ENCODE results near the gene CENPL. TPM values are rescaled to one million over a fixed set of nuclear protein-coding genes. Genes with fewer than 3 reads are reported as not detected.

Gene CENPL
- total RNA-seq (3.7 TPM), polyA plus RNA-seq (ENCODE audit: insufficient read depth, low read depth, low replicate concordance) (0.71 TPM)
- long read RNA-seq, donor 1, partial matches to known transcripts, result 0 of 3 reads
- long read RNA-seq, donor 1, other reads (novel, unspliced or antisense), result 0 of 3 reads
- long read RNA-seq, donor 2, partial matches to known transcripts, result 0 of 1 reads
- long read RNA-seq, donor 2, other reads (novel, unspliced or antisense), result 0 of 1 reads
- long read RNA-seq, donor 3, partial matches to known transcripts, result 0 of 1 reads
- long read RNA-seq, donor 3, other reads (novel, unspliced or antisense), result 0 of 1 reads
- long read RNA-seq, donor 4, partial matches to known transcripts, result 5 of 6 reads
- long read RNA-seq, donor 4, other reads (novel, unspliced or antisense), result 0 of 6 reads
- long read RNA-seq, donor 5, result 0 reads
- long read RNA-seq, donor 6, partial matches to known transcripts, result 0 of 2 reads
- long read RNA-seq, donor 6, other reads (novel, unspliced or antisense), result 0 of 2 reads
- long read RNA-seq, donor 7, partial matches to known transcripts, result 0 of 2 reads
- long read RNA-seq, donor 7, other reads (novel, unspliced or antisense), result 1 of 2 reads
- long read RNA-seq, donor 8, partial matches to known transcripts, result 0 of 1 reads
- long read RNA-seq, donor 8, other reads (novel, unspliced or antisense), result 0 of 1 reads
- long read RNA-seq, donor 9, result 0 reads
- long read RNA-seq, donor 10, partial matches to known transcripts, result 0 of 2 reads
- long read RNA-seq, donor 10, other reads (novel, unspliced or antisense), result 0 of 2 reads

DNA sequence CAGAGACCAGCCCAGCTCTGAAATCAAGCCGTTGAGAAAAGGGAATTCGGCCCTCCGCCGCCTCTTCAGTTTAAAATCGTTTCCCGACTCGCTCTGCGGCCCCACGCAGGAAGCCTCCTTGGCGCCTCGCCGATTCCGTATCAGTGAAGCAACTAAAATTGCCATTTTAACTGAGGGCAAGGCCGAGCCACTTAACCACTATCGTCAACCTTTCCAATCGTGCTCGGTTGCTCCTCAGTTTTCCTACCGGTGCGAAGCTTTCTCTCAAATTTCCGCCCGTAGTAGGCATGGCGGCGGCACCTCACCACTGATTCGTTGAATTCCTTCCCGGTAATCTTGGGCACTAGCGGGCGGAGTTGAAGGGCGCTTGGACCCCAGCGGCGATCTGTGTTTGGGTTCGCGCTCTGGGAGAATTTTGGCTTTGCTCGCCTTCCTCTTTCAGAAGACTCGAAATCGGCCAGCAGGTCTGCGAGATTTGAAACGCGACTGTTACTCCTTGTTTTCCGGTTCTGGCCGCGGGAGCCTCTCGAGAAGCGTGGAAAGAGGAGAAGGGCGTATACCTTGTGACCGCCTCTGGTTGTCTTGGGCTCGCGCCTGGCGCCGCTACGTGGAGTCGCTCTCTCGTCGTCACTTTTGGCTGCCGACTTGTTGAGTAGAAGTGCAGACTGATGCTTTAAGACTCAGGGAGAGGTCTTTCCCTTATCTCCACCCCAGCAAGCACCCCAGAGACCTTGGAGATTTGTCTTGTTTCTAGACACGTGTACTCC lies at the start of gene CENPL, which contains the start of gene DARS2:
Gene CENPL, minus strand, starts transcription at position 569 of the 767 bp plus-strand sequence. CDS start 13,584 bp downstream, outside the sequence.
Gene DARS2, plus strand, starts transcription at position 359 of the 767 bp plus-strand sequence. CDS start 557 bp downstream, outside the sequence.
- Histone ChIP-seq H3K9ac (ENCODE audit: low read length in 3 of 3) (peak within 1 kb of the TSS; percentile 83 to 95 (median 93)), H3K4me1 (ENCODE audit: control insufficient read depth in 2 of 3, insufficient read depth in 2 of 3, low read depth in 1 of 3, low read length in 3 of 3) (peaks cover 6 to 7% (median 6%) of the 10 kb centered on the region in 3 donors), H3K27me3 (ENCODE audit: control insufficient read depth, insufficient read depth, low read length) (no peaks in the 10 kb centered on the region), H3K27ac (ENCODE audit: low read depth in 2 of 2, low read length in 2 of 2) (peak within 1 kb of the TSS; percentile 81 to 91), H3K4me3 (ENCODE audit: low read length in 3 of 3) (peak within 1 kb of the TSS; percentile 94 to 98 (median 98)), H3K36me3 (ENCODE audit: control insufficient read depth in 2 of 3, insufficient read depth in 3 of 3, low read length in 3 of 3) (no peaks in the 10 kb centered on the region), H3K9me3 (ENCODE audit: control insufficient read depth in 2 of 3, insufficient read depth in 1 of 3, low read length in 3 of 3) (no peaks in the 10 kb centered on the region)
- no peak for TF ChIP-seq CTCF (IDR thresholded peaks at IDR 0.05; ENCODE audit: borderline replicate concordance, extremely low read depth, insufficient read depth)
- FAIRE-seq, result peak; percentile 84
- intact Hi-C loops (cut with DNase I), result no loop called here
- DNase-seq, result peak; percentile 95 to 99 (median 98)

DNA sequence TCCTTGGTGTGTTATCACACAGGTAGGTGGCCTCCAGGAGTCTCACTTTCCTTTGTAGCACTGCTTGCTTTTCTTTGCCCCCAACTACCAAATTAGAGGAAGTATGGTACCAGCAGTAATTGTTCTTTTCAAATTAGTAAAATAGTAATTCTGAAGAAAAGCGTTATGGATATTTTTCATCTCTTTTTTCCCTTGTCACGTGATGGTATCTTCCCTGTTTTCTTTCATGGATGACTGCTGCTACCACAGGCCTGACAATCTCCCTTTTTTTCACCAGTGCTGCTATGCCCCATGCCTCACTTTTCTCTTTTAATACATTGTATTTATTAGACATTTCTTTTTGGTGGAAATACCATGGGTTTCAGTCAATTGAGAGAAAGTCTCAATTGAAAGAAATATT lies 46.8 kb upstream of the CENPL start:
- Histone ChIP-seq H3K9ac (ENCODE audit: low read length in 3 of 3) (no peak overlapping the region), H3K4me1 (ENCODE audit: control insufficient read depth in 2 of 3, insufficient read depth in 2 of 3, low read depth in 1 of 3, low read length in 3 of 3) (peaks cover 0 to 18% (median 7%) of the 10 kb centered on the region in 3 donors), H3K9me3 (ENCODE audit: control insufficient read depth in 2 of 3, insufficient read depth in 1 of 3, low read length in 3 of 3) (no peaks in the 10 kb centered on the region), H3K36me3 (ENCODE audit: control insufficient read depth in 2 of 3, insufficient read depth in 3 of 3, low read length in 3 of 3) (peaks cover under 1 to 10% (median 9%) of the 10 kb centered on the region in 3 donors), H3K4me3 (ENCODE audit: low read length in 3 of 3) (no peak overlapping the region), H3K27ac (ENCODE audit: low read depth in 2 of 2, low read length in 2 of 2) (no peak overlapping the region), H3K27me3 (ENCODE audit: control insufficient read depth, insufficient read depth, low read length) (no peaks in the 10 kb centered on the region)
- TF ChIP-seq CTCF (IDR thresholded peaks at IDR 0.05; ENCODE audit: borderline replicate concordance, extremely low read depth, insufficient read depth), result no peak
- FAIRE-seq (no peak), DNase-seq (no peak)
- intact Hi-C loops (cut with DNase I), result no loop called here

DNA sequence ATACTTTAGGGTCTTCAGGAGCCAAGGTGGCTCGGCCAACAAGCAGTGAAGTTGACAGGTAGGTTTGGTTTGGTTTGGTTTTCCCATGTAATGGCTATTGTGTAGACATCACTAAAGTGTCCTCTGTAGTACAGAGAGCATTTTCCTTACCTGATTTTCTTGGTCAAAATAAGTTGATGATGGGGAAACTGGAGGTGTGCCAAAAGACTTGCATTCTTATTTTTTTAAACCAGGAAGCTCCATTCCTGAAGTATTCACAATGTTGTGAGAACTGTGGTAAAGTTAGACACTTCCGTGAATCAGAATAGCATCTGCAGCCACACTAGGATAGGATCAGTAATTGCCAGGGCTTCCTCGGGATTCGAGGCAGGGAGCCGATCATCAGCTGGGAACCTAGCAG lies 46.4 kb upstream of the CENPL start:
- Histone ChIP-seq H3K36me3 (ENCODE audit: control insufficient read depth in 2 of 3, insufficient read depth in 3 of 3, low read length in 3 of 3) (peaks cover 0 to 12% (median 10%) of the 10 kb centered on the region in 3 donors), H3K9ac (ENCODE audit: low read length in 3 of 3) (no peak overlapping the region), H3K4me1 (ENCODE audit: control insufficient read depth in 2 of 3, insufficient read depth in 2 of 3, low read depth in 1 of 3, low read length in 3 of 3) (peaks cover 0 to 22% (median 10%) of the 10 kb centered on the region in 3 donors), H3K9me3 (ENCODE audit: control insufficient read depth in 2 of 3, insufficient read depth in 1 of 3, low read length in 3 of 3) (no peaks in the 10 kb centered on the region), H3K27me3 (ENCODE audit: control insufficient read depth, insufficient read depth, low read length) (no peaks in the 10 kb centered on the region), H3K4me3 (ENCODE audit: low read length in 3 of 3) (no peak overlapping the region), H3K27ac (ENCODE audit: low read depth in 2 of 2, low read length in 2 of 2) (no peak overlapping the region)
- no peak for DNase-seq
- intact Hi-C loops (cut with DNase I), result no loop called here
- no peak for TF ChIP-seq CTCF (IDR thresholded peaks at IDR 0.05; ENCODE audit: borderline replicate concordance, extremely low read depth, insufficient read depth)
- no peak for FAIRE-seq

All from kidney (tissue), 22 donors.